GM23248 (cell line): Measurements from ENCODE around the gene MPPED1.

ENCODE experiments used
- EZH2 ChIP-seq: fragments of 200-600 bp; sonication (generic); IDR thresholded peaks from 2 replicates; pipeline ENCODE4 v1.6.1; 2018; ENCODE audit warnings: antibody characterized with exemption, mild to moderate bottlenecking; ENCODE audit not compliant: insufficient read depth, poor library complexity, severe bottlenecking
- EZH2phosphoT487 ChIP-seq: fragments of 200-600 bp; sonication (generic); IDR thresholded peaks from 2 replicates; pipeline ENCODE4 v1.6.1; 2018; ENCODE audit warnings: antibody characterized with exemption, moderate library complexity, mild to moderate bottlenecking, low read depth; ENCODE audit not compliant: insufficient read depth

GRCh38 chr22:43530349-43531201, 118.8 kb downstream of the MPPED1 start:
- TF ChIP-seq EZH2 (no peak), EZH2phosphoT487 (no peak)
